Measurements from ENCODE around the gene RTTN.

RTTN gene

DNA sequence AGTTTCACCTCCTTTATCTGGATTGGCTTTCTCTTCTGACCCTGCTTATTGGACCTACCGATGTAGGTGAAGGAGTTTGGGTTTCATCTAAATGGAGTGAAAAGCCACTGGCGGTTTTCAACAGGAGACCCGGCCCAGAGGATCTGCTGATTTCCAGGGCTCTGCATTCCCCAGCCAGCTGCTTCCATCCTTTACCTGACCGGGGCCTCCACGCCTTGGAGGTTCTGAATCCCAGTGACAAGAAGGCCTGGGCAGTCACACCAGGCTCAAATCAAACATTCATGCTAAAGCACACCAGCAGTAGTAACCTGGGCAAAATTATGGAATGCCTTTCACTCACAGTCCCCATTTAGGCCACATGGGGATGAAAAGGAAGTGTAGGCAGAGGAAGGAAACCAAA is 30.0 kb upstream of the RTTN start:
- H3K4me3 ChIP-seq (ENCODE audit: low read depth, low read length): no peak overlapping the region
- no peak for DNase-seq (ENCODE audit: low read depth)
- TF ChIP-seq, protein P1, sequence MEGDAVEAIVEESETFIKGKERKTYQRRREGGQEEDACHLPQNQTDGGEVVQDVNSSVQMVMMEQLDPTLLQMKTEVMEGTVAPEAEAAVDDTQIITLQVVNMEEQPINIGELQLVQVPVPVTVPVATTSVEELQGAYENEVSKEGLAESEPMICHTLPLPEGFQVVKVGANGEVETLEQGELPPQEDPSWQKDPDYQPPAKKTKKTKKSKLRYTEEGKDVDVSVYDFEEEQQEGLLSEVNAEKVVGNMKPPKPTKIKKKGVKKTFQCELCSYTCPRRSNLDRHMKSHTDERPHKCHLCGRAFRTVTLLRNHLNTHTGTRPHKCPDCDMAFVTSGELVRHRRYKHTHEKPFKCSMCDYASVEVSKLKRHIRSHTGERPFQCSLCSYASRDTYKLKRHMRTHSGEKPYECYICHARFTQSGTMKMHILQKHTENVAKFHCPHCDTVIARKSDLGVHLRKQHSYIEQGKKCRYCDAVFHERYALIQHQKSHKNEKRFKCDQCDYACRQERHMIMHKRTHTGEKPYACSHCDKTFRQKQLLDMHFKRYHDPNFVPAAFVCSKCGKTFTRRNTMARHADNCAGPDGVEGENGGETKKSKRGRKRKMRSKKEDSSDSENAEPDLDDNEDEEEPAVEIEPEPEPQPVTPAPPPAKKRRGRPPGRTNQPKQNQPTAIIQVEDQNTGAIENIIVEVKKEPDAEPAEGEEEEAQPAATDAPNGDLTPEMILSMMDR (IDR thresholded peaks at IDR 0.05; ENCODE audit: control insufficient read depth, extremely low read depth, insufficient read depth): no peak

DNA sequence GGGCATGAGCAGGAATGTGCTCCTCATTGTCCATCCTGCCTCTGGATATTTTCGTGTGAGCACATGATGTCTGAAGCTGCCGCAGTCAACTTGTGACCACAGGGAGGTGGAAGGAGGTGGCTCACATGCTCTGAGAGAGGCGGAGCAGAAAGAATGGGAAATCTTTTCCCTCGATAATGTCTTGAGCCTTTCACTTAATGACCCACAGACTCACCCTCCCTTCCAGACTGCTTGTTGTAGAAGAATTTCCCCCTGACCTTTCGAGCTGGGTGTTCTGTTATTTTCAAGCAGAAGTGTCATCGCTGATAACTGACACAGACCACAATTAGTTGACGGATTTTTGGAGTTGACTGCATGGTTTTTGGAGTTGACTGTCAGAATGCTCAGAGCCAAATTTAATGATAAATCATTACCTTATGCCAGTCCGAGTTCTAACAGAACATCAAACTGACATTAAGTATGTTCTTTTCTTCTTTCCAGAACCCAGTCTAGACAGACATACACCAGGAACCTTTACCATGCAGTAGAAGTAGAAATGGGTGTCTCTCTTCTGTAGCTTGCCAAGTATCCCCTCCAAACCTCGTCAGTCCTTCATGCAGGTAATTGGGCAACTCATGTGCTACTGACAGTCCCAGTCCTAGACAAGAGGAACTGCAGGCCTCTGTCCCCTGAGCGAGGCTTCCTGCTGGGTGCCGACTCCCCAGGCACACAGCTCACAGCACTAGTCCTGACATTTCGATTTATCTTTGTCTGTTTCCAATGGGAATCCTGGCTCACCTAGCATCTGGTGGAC is 29.4 kb upstream of the RTTN start:
- TF ChIP-seq, protein P1 (IDR thresholded peaks at IDR 0.05; ENCODE audit: control insufficient read depth, extremely low read depth, insufficient read depth): no peak
- H3K4me3 ChIP-seq (ENCODE audit: low read depth, low read length): no peak overlapping the region
- DNase-seq (ENCODE audit: low read depth): no peak

DNA sequence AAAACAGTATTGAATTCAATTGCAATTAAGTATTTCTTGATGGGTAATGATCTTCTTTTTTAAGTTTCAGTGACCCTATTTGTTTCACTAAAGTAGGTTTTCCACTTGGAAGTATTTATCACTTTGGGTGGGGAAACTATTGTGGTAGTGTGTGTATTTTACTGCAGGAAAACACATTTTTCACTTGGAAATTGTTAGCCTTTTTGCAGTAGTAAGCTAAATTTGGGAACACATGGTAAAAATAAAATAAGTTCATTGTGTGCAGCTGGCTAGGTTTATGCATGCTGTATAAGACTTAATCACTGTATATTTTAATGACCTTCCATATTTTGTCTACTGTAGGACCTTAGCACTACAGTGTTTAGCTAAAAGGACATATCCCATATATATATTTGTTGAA is 28.5 kb upstream of the RTTN start:
- DNase-seq (ENCODE audit: low read depth): no peak
- no peak overlapping the region for H3K4me3 ChIP-seq (ENCODE audit: low read depth, low read length)
- TF ChIP-seq, protein P1 (IDR thresholded peaks at IDR 0.05; ENCODE audit: control insufficient read depth, extremely low read depth, insufficient read depth): no peak

DNA sequence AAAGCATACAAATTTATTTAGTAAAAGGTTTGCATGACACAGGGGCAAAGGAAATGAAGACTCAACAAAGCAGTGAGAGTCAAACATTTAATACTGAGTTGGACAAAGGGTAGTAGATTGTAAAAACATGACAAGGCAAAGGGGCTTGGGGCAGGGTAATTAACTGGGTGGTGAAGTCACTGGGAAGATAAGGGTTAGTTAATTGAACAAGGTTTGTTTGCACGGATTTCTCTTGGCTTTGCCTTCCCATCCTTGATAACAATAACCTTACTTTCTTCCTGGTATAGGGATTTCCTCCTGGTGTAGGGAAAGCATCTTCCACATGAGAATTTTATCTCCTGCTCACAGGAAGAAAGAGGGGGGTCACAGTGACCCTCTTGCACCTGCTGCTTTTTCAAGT is 26.8 kb upstream of the RTTN start:
- TF ChIP-seq, protein P1 (IDR thresholded peaks at IDR 0.05; ENCODE audit: control insufficient read depth, extremely low read depth, insufficient read depth): no peak

DNA sequence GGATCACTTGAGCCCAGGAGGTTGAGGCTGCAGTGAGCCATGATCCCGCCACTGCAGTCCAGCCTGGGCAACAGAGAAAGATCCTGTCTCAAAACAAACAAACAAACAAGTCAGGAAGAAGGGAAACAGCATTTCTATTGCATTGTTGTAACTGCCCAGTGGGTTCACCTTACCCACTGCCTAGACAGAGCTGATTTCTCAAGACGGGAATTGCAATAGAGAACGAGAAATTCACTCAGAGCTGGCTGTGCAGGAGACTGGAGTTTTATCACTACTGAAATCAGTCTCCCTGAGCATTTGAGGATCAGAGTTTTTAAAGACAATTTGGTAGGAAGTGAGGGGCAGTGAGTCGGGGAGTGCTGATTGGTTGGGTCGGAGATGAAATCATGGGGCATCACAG is 24.2 kb upstream of the RTTN start:
- DNase-seq (ENCODE audit: low read depth): no peak
- TF ChIP-seq, protein P1 (IDR thresholded peaks at IDR 0.05; ENCODE audit: control insufficient read depth, extremely low read depth, insufficient read depth): no peak
- no peak overlapping the region for H3K4me3 ChIP-seq (ENCODE audit: low read depth, low read length)

More for the DNA sequence above, 26.8 kb upstream of the RTTN start:
- no peak for DNase-seq (ENCODE audit: low read depth)
- H3K4me3 ChIP-seq (ENCODE audit: low read depth, low read length): no peak overlapping the region

DNA sequence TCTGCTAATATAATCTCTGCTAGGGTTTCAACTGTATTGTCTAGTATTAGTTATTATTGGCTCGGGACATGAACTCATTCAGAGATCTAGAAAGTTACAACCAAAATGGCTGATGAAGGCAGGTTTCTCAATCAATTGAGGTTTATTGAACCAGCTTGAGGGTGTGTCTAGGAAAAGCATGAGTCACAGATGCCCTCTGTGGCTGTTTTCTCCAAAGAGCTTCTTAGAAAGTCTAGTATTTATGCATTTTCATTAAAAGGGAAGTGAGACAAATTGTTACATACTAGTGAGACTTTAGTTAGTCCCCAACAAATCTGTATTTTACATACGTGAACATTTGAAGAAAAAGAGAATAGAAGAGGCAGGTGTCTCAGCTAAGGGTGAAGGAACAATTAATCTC is 23.0 kb upstream of the RTTN start:
- H3K4me3 ChIP-seq (ENCODE audit: low read depth, low read length): no peak overlapping the region
- DNase-seq (ENCODE audit: low read depth): no peak
- TF ChIP-seq, protein P1 (IDR thresholded peaks at IDR 0.05; ENCODE audit: control insufficient read depth, extremely low read depth, insufficient read depth): no peak

DNA sequence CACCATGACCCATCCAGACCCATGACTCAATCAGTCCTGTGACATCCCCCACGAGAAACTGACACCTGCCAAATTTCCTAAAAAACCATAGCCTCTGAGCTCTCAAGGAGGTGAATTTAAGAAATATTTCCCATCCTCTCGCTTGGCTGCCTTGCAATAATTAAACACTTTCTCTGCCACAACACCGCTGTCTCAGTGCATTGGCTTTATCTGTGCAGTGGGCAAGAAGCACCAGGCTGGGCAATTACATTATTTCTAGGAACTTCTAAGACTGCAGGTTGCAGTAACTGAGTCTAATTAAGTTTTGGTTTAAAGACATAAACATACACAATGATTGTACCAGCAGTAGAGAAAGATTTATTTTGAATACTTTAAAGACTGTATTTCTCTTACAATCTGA is 22.0 kb upstream of the RTTN start:
- TF ChIP-seq, protein P1 (IDR thresholded peaks at IDR 0.05; ENCODE audit: control insufficient read depth, extremely low read depth, insufficient read depth): no peak
- H3K4me3 ChIP-seq (ENCODE audit: low read depth, low read length): no peak overlapping the region
- no peak for DNase-seq (ENCODE audit: low read depth)
